ENCODE results near the gene ADORA3. TPM values are rescaled to one million over a fixed set of nuclear protein-coding genes. Genes with fewer than 3 reads are reported as not detected.
"Not testable (repeated sequence)": the region's sequence is repeated elsewhere in the genome, so short reads cannot be mapped to it uniquely, and the experiment has no call there.

The ADORA3 gene
- total RNA-seq, 1 experiment from 2014 or later, result not detected

GRCh38 chr1:111551623-111552411 is 48.4 kb upstream of the ADORA3 start:
- TF ChIP-seq EZH2 (IDR thresholded peaks at IDR 0.05; ENCODE audit: borderline replicate concordance, low read depth, low read length, poor library complexity, severe bottlenecking) (no peak), CTCF (conservative IDR thresholded peaks at IDR 0.05; ENCODE audit: low read depth, low read length) (no peak)

GRCh38 chr1:111547786-111548185 is 44.4 kb upstream of the ADORA3 start:
- intact Hi-C loops (cut with micrococcal nuclease; ENCODE audit: unreplicated experiment); H3K9me3 ChIP-seq (ENCODE audit: low read depth, low read length, poor library complexity, severe bottlenecking); H3K36me3 ChIP-seq (ENCODE audit: insufficient read depth, low read length, poor library complexity, severe bottlenecking); CTCF ChIA-PET; POLR2A ChIA-PET (ENCODE audit: low non-redundant PET); BruUV-seq (replicated peaks); DNase-seq (ENCODE audit: low spot score); H3K4me1 ChIP-seq (ENCODE audit: insufficient read depth, low read length, poor library complexity, severe bottlenecking); H3K27ac ChIP-seq (ENCODE audit: low read depth, low read length, poor library complexity, severe bottlenecking); H3K4me3 ChIP-seq (ENCODE audit: low read depth, low read length, poor library complexity, severe bottlenecking): not testable (repeated sequence)
- peaks cover 25% of the 10 kb centered on the region for H3K27me3 ChIP-seq (replicated peaks; ENCODE audit: insufficient read depth, low read depth, low read length, poor library complexity)

More at GRCh38 chr1:111551623-111552411, 48.4 kb upstream of the ADORA3 start:
- no peaks in the 10 kb centered on the region for H3K9me3 ChIP-seq (ENCODE audit: low read depth, low read length, poor library complexity, severe bottlenecking)
- no peaks in the 10 kb centered on the region for H3K4me1 ChIP-seq (ENCODE audit: insufficient read depth, low read length, poor library complexity, severe bottlenecking)
- peaks cover 13% of the 10 kb centered on the region for H3K27me3 ChIP-seq (replicated peaks; ENCODE audit: insufficient read depth, low read depth, low read length, poor library complexity)
- H3K36me3 ChIP-seq (ENCODE audit: insufficient read depth, low read length, poor library complexity, severe bottlenecking), result no peaks in the 10 kb centered on the region
- no TSS peak for BruUV-seq (replicated peaks)
- H3K4me3 ChIP-seq (ENCODE audit: low read depth, low read length, poor library complexity, severe bottlenecking), result no peak overlapping the region
- intact Hi-C loops (cut with micrococcal nuclease; ENCODE audit: unreplicated experiment), result no loop called here
- CTCF ChIA-PET, result interaction anchor here (0.6 kb wide), 1 partner anchor 15 kb away, joined by 3 read pairs; no protein-coding TSS in a partner anchor
- no peak overlapping the region for H3K27ac ChIP-seq (ENCODE audit: low read depth, low read length, poor library complexity, severe bottlenecking)
- DNase-seq (ENCODE audit: low spot score), result no peak
- POLR2A ChIA-PET (ENCODE audit: low non-redundant PET), result interaction anchor here (0.6 kb wide), 1 partner anchor 64 kb away, joined by 10 read pairs; no protein-coding TSS in a partner anchor

GRCh38 chr1:111542187-111542586 is 38.8 kb upstream of the ADORA3 start:
- CTCF ChIA-PET, result no interaction called here

More at GRCh38 chr1:111542187-111542586, 38.8 kb upstream of the ADORA3 start:
- no TSS peak for BruUV-seq (replicated peaks)
- POLR2A ChIA-PET (ENCODE audit: low non-redundant PET), result interaction anchor here (0.6 kb wide), 1 partner anchor 143 kb away, joined by 3 read pairs; no protein-coding TSS in a partner anchor
- Histone ChIP-seq H3K4me3 (ENCODE audit: low read depth, low read length, poor library complexity, severe bottlenecking) (no peak overlapping the region), H3K9me3 (ENCODE audit: low read depth, low read length, poor library complexity, severe bottlenecking) (no peaks in the 10 kb centered on the region), H3K27ac (ENCODE audit: low read depth, low read length, poor library complexity, severe bottlenecking) (no peak overlapping the region), H3K27me3 (replicated peaks; ENCODE audit: insufficient read depth, low read depth, low read length, poor library complexity) (peaks cover 31% of the 10 kb centered on the region), H3K4me1 (ENCODE audit: insufficient read depth, low read length, poor library complexity, severe bottlenecking) (no peaks in the 10 kb centered on the region), H3K36me3 (ENCODE audit: insufficient read depth, low read length, poor library complexity, severe bottlenecking) (no peaks in the 10 kb centered on the region)
- intact Hi-C loops (cut with micrococcal nuclease; ENCODE audit: unreplicated experiment), result no loop called here
- no peak for TF ChIP-seq EZH2 (IDR thresholded peaks at IDR 0.05; ENCODE audit: borderline replicate concordance, low read depth, low read length, poor library complexity, severe bottlenecking)
- no peak for TF ChIP-seq CTCF (conservative IDR thresholded peaks at IDR 0.05; ENCODE audit: low read depth, low read length)
- DNase-seq (ENCODE audit: low spot score), result no peak
